Measurements from ENCODE around the gene GANAB.
"Not testable (repeated sequence)": the region's sequence is repeated elsewhere in the genome, so short reads cannot be mapped to it uniquely, and the experiment has no call there.

The GANAB gene

DNA sequence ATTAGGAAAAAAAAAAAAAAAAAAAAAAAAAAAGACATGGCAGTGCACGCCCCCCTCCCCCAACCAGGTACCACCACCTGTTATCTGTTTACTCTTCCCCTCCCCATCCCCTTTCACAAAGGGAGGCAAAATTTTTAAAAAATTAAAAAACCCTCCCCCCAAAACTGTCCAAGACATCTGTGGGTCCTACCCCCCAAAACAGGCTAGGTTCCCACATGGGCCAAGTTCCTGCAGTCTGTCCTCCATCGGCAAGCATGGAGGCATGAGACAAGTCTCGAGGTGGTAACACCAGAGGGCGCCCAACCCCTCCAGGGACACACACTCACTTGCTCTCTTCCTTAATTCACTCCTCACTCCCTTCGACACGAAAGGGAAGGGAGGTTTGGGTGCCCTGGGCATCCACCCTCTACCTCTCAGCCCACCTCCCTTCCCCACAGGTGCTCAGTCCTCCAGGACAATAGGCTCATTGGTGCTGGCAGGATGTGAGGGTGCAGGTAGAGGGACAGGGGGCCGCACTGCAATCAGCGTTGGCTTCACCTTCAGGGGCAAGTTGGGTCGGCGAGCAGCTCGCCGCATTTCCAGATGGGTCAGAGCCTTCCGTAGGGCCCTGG lies 52.9 kb downstream of the GANAB start:
- TF ChIP-seq, protein P1, sequence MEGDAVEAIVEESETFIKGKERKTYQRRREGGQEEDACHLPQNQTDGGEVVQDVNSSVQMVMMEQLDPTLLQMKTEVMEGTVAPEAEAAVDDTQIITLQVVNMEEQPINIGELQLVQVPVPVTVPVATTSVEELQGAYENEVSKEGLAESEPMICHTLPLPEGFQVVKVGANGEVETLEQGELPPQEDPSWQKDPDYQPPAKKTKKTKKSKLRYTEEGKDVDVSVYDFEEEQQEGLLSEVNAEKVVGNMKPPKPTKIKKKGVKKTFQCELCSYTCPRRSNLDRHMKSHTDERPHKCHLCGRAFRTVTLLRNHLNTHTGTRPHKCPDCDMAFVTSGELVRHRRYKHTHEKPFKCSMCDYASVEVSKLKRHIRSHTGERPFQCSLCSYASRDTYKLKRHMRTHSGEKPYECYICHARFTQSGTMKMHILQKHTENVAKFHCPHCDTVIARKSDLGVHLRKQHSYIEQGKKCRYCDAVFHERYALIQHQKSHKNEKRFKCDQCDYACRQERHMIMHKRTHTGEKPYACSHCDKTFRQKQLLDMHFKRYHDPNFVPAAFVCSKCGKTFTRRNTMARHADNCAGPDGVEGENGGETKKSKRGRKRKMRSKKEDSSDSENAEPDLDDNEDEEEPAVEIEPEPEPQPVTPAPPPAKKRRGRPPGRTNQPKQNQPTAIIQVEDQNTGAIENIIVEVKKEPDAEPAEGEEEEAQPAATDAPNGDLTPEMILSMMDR (IDR thresholded peaks at IDR 0.05; ENCODE audit: extremely low read depth, missing control alignments) = peak; percentile 56
- DNase-seq (ENCODE audit: low spot score) = peak; percentile 59

DNA sequence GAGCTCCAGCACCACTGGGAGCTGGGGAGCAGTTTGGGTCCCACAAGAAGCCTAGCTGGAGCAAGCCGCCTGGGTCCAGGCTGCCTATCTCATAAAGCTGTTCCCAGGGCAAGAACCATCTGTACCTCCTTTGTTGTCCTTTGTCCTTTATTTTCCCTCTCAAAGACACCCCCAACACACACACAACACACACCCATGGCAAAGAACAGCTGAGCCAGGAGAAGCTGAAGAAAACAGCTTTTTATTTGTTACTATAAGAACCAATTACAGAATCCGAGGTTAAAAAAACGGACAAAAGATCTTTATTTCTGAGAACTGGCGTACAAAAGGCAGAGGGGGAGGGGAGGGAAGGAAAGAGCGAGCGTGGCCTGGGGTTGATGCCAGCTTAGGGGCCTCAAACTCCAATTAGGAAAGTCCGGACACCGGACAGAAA lies 53.4 kb downstream of the GANAB start:
- no peak for DNase-seq (ENCODE audit: low spot score)

DNA sequence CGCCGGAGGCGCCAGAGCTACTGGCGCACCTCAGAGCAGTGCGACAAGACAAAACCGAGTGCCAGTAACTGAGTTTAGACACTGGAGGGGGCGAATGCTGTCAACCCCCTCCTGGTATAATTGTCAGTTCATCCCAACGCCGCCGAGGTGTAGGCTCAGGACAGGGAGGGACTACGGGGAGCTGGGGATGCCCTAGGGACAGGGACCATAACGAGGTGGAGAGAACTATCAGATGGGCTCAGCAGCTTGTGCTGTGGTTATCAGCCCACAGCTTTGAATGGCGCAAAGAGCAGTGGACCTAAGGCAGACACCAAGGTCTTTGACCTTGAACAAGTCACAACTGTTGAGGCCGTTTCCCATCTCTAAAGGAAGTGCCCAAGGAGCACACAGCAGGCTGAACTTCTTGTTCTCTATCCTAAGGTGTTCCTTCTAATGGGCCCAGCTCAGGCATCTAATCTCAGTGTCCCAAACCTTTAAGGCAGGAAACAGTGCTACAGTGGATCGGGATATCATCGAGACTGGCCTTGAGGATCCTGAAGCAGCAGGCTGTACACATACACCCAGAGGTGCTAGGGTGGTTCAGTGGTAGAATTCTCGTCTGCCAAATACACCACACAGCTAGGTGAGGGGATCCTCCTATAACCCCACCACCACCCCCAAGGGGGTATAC lies 54.1 kb downstream of the GANAB start:
- DNase-seq (ENCODE audit: low spot score) = no peak
- TF ChIP-seq, protein P1 (IDR thresholded peaks at IDR 0.05; ENCODE audit: extremely low read depth, missing control alignments) = no peak

More for the DNA sequence above, 53.4 kb downstream of the GANAB start:
- TF ChIP-seq, protein P1 (IDR thresholded peaks at IDR 0.05; ENCODE audit: extremely low read depth, missing control alignments) = no peak

DNA sequence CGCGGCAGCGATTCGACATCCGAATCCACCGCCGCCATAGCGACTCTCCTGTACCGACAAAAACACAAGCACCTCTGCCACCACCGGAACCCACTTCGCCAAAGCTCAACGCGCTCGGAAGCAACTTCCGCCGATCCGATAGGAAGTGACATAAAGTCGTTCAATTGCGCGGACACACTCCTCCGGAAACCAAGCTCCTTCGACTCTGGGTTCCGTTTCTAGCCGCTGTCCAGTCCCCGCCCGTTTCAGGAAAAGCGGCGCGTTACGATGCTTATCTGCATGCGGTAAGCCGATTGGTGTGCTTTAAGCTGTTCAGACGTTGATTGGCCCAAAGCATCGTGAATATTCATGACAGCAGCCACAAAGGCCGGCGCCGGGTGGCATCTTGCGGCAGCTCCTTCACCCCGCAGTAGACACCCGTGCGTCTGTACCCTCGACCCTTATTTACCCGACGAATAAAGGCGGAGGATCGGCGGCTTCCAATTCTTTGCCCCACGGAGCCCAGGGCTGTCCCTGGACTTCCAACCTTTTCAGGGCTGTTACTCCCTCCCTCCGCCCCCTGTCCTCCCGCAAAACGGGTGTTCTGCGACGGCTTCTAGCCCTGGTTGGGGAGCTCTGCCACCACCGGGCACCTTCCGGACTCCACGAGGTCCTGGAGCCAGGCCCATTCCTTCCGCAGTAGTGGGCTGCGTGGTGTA lies 54.8 kb downstream of the GANAB start, which contains the start of gene TUT1:
TSS of gene TUT1 (minus strand) at position 76 of the 698 bp plus-strand sequence. CDS start at position 38, 38 bp downstream.
- peak; percentile 88 for DNase-seq (ENCODE audit: low spot score)
- TF ChIP-seq, protein P1 (IDR thresholded peaks at IDR 0.05; ENCODE audit: extremely low read depth, missing control alignments) = no peak

DNA sequence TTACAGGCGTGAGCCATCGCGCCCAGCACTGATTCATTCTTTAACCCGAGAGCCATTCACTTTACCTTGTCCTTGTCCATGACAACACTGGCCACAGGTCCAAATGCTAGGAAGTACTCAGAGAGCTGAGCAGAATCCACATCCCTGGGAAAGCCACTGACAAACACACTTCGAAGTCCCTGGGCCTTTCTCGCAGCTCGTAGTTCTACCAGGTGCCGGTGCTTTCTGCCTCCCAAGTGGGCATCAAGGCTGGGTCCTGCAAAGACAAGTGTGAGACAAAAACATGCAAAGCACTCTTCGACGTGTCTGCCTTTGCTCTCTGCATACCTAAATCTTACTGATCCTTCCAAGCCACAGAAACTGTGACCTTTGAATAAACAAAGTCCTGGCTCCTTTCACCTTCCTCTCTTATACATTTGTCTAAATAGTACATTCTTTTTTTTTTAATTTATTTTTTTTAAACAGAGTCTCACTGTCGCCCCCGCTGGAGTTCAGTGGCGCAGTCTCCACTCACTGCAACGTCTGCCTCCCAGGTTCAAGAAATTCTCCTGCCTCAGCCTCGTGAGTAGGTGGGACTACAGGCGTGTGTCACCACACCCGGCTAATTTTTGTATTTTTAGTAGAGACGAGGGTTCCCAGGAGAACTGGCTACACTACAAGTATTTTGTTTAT lies 57.3 kb downstream of the GANAB start:
- no peak for DNase-seq (ENCODE audit: low spot score)
- TF ChIP-seq, protein P1 (IDR thresholded peaks at IDR 0.05; ENCODE audit: extremely low read depth, missing control alignments) = no peak

DNA sequence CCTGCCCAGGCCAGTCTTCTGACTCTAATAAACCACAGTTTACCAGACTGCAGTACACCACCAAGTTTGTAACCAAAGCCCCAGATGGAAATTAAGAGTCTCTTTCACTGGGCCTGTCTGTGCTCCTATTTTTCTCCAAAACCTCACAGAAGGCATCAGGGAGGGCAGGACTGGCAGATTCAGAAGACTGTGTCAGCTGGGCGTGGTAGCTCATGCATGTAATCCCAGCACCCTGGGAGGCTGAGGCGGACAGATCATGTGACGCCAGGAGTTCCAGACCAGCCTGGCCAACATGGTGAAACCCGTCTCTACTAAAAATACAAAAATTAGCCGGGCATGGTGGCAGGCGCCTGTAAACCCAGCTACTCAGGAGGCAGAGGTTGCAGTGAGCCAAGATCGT lies 61.1 kb downstream of the GANAB start:
- DNase-seq (ENCODE audit: low spot score) = not testable (repeated sequence)

DNA sequence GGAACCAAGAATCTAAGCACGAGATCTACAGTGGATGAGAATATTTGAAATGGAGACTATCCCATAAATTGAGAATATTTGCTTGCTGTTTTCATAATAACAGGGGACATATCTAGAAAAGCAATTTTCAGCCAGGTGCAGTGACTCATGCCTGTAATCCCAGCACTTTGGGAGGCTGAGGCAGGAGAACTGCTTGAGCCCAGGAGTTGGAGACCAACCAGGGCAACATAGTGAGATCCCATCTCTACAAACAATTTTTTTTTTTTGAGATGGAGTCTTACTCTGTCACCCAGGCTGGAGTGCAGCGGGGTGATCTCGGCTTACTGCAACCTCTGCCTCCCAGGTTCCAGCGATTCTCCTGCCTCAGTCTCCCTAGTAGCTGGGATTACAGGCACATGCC lies 64.7 kb downstream of the GANAB start:
- not testable (repeated sequence) for DNase-seq (ENCODE audit: low spot score)
